ENCODE data around the gene VANGL1. TPM values are rescaled to one million over a fixed set of nuclear protein-coding genes. Genes with fewer than 3 reads are reported as not detected.

The VANGL1 gene
- total and polyA plus RNA-seq, 4 donors: 1.6 to 10.9 (median 5.4) TPM

GRCh38 chr1:115685029-115685705, 43.4 kb downstream of the VANGL1 start:
- Histone ChIP-seq H3K27me3 (ENCODE audit: control insufficient read depth in 3 of 3, insufficient read depth in 3 of 3, low read length in 2 of 3) (no peaks in the 10 kb centered on the region), H3K9me3 (ENCODE audit: control insufficient read depth in 4 of 4, insufficient read depth in 3 of 4, low read length in 3 of 4) (no peaks in the 10 kb centered on the region), H3K36me3 (ENCODE audit: control insufficient read depth in 4 of 4, insufficient read depth in 4 of 4, low read length in 4 of 4) (peaks cover 9 to 19% (median 13%) of the 10 kb centered on the region in 4 donors), H3K9ac (ENCODE audit: insufficient read depth in 1 of 2, low read length in 2 of 2) (no peak overlapping the region), H3K4me3 (no peak overlapping the region), H3K27ac (ENCODE audit: low read depth in 1 of 2, low read length in 1 of 2) (no peak overlapping the region), H3K4me1 (ENCODE audit: control insufficient read depth in 5 of 5, insufficient read depth in 5 of 5, low read length in 5 of 5) (peaks cover 0 to 1% (median 0%) of the 10 kb centered on the region in 5 donors)
- DNase-seq (no peak), ATAC-seq (ENCODE audit: insufficient read depth, low FRiP score) (no peak)
- WGBS, 2 donors: 89 to 92% methylated on average over 14 of the region's 14 CpGs
- TF ChIP-seq, protein P1, sequence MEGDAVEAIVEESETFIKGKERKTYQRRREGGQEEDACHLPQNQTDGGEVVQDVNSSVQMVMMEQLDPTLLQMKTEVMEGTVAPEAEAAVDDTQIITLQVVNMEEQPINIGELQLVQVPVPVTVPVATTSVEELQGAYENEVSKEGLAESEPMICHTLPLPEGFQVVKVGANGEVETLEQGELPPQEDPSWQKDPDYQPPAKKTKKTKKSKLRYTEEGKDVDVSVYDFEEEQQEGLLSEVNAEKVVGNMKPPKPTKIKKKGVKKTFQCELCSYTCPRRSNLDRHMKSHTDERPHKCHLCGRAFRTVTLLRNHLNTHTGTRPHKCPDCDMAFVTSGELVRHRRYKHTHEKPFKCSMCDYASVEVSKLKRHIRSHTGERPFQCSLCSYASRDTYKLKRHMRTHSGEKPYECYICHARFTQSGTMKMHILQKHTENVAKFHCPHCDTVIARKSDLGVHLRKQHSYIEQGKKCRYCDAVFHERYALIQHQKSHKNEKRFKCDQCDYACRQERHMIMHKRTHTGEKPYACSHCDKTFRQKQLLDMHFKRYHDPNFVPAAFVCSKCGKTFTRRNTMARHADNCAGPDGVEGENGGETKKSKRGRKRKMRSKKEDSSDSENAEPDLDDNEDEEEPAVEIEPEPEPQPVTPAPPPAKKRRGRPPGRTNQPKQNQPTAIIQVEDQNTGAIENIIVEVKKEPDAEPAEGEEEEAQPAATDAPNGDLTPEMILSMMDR (IDR thresholded peaks at IDR 0.05; ENCODE audit: control extremely low read depth, extremely low read depth): no peak

DNA sequence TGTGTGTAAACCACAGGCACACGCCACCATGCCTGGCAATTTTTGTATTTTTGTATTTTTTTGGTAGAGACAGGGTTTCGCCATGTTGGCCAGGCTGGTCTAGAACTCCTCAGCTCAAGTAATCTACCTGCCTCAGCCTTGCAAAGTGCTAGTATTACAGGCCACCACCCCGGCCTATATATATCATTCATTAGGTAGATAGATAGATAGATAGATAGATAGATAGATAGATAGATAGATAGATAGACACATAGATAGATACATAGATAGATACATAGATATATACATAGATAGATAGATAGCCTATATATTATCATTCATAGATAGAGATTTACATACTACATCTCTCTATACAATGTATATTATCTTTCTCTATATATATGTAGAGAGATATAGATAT, 46.0 kb downstream of the VANGL1 start:
- DNase-seq (no peak), ATAC-seq (ENCODE audit: insufficient read depth, low FRiP score) (no peak)
- no peaks in the 10 kb centered on the region for H3K9me3 ChIP-seq (ENCODE audit: control insufficient read depth in 4 of 4, insufficient read depth in 3 of 4, low read length in 3 of 4)
- H3K36me3 ChIP-seq (ENCODE audit: control insufficient read depth in 4 of 4, insufficient read depth in 4 of 4, low read length in 4 of 4): peaks cover 17 to 26% (median 22%) of the 10 kb centered on the region in 4 donors
- H3K27ac ChIP-seq (ENCODE audit: low read depth in 1 of 2, low read length in 1 of 2): no peak overlapping the region
- peaks cover 0 to under 1% (median 0%) of the 10 kb centered on the region in 5 donors for H3K4me1 ChIP-seq (ENCODE audit: control insufficient read depth in 5 of 5, insufficient read depth in 5 of 5, low read length in 5 of 5)
- no peak overlapping the region for H3K9ac ChIP-seq (ENCODE audit: insufficient read depth in 1 of 2, low read length in 2 of 2)
- 93 to 95% methylated on average over 3 of the region's 3 CpGs for WGBS, 2 donors
- no peak overlapping the region for H3K4me3 ChIP-seq
- H3K27me3 ChIP-seq (ENCODE audit: control insufficient read depth in 3 of 3, insufficient read depth in 3 of 3, low read length in 2 of 3): no peaks in the 10 kb centered on the region
- TF ChIP-seq, protein P1 (IDR thresholded peaks at IDR 0.05; ENCODE audit: control extremely low read depth, extremely low read depth): no peak

GRCh38 chr1:115690972-115691371, 49.2 kb downstream of the VANGL1 start:
- peaks cover 8 to 15% (median 11%) of the 10 kb centered on the region in 4 donors for H3K36me3 ChIP-seq (ENCODE audit: control insufficient read depth in 4 of 4, insufficient read depth in 4 of 4, low read length in 4 of 4)
- H3K4me1 ChIP-seq (ENCODE audit: control insufficient read depth in 5 of 5, insufficient read depth in 5 of 5, low read length in 5 of 5): peaks cover 0 to 6% (median 0%) of the 10 kb centered on the region in 5 donors
- no peak overlapping the region for H3K4me3 ChIP-seq
- 93 to 96% methylated on average over 8 of the region's 8 CpGs for WGBS, 2 donors
- no peaks in the 10 kb centered on the region for H3K9me3 ChIP-seq (ENCODE audit: control insufficient read depth in 4 of 4, insufficient read depth in 3 of 4, low read length in 3 of 4)
- H3K9ac ChIP-seq (ENCODE audit: insufficient read depth in 1 of 2, low read length in 2 of 2): no peak overlapping the region
- H3K27ac ChIP-seq (ENCODE audit: low read depth in 1 of 2, low read length in 1 of 2): no peak overlapping the region
- TF ChIP-seq, protein P1 (IDR thresholded peaks at IDR 0.05; ENCODE audit: control extremely low read depth, extremely low read depth): no peak
- no peaks in the 10 kb centered on the region for H3K27me3 ChIP-seq (ENCODE audit: control insufficient read depth in 3 of 3, insufficient read depth in 3 of 3, low read length in 2 of 3)
- DNase-seq: no peak
- no peak for ATAC-seq (ENCODE audit: insufficient read depth, low FRiP score)

Data from lung (tissue), 12 donors.